Measurements from ENCODE around the gene WDR5.
A peak's percentile ranks its signal among the peaks of the same experiment; 100 is the strongest.

WDR5 gene

DNA sequence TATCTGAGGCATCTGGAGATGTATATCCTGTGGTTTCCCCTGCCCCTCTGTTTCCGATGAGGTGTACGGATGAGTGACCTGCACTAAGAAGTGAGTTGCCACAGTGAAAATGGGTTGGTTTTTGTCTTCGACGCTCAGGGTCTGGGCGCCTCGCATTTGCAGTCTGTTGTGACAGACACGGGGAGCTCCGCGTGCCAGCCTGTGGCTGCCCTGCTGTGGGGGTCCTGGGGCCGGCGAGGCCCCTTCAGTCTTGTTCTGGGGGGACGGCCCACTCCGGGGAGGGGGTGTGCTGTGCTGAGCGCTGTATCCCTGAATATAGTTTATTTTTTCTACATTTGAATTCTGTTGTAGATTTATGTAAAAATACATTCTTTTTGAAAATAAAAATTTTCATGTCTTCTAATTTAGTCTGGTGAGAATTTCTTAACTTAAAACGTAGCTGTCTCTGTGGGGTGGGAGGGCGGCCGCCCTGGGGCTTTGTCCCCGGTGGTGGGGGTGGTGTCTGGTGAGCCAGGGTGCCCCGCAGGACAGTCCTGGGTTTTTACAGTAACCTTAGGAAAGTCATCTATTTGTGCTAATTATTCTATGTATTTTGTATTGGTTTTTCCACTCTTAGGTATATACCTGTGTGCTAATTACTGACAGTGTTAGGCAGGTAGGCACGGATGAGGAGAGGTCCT is 23.8 kb downstream of the WDR5 start:
- DNase-seq, result no peak

- DNase-seq, result no peak
Measured at GRCh38 chr9:134161647-134162046, 25.8 kb downstream of the WDR5 start.

DNA sequence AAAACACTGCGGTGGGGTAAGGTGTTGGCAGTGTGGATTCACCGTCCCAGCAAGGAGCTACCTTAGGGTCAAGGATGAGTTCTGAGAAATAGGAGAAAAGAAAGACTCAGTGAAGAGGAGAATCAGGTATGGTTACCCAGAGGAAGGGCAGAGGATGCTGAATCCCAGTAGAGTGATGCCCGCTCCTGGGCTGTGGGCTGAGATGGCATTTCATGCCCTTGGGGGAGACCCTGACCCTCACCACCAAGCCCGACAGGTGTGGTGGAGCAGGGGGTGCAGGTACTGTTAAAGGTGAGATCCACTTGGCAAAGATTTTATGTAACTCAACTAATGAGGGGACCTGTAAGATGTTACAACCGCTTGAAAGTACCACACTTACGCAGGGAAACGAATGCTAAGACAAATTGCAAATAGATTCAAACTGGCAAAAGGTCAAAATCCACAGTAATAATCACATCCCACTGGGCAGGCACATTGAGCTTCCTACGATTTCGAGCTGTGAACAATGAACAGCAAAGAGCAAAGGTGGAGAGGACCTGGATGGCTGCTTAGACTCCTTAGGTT is 26.4 kb downstream of the WDR5 start:
- DNase-seq, result no peak

GRCh38 chr9:134162926-134163370 is 27.1 kb downstream of the WDR5 start:
- no peak for DNase-seq

DNA sequence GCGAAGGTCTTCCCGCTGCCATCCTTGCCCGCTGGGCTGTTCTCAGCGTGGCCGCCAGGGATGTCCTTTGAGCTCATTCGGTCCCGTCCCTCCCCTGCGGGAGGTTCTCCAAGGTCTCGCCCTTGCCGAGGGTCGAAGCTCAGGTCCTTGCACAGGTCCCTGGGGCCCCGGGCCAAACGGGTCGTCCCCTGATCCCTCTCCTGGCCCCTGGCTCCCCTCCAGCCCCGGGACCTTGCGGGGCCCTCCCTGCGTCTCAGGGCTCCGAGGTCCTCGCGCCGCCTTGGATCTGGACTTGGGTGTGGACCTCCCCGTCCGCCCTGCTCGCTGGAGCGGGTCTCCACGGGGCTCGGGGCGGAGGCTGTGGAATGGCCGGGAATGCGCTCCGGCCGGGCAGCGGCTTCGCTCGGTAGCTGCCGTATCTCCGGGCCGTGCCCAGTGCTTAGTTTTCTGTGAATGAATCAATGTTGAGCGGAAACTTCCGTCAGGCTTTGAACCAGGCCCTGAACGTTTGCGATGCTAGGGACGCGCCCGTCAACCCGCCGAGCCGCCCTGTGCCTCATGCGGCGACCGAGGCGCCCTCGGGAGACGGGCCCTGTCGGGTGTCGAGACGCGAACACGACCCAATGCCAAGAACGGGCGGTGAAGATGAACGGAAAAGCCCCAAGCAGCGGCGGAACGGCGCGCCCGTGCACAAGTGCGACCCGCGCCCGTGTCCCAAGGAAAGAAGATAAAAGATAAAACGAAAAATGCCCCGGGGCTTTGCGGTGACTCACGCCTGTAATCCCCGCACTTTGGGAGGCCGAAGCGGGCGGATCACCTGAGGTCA is 27.7 kb downstream of the WDR5 start:
- DNase-seq, result peak; percentile 55

DNA sequence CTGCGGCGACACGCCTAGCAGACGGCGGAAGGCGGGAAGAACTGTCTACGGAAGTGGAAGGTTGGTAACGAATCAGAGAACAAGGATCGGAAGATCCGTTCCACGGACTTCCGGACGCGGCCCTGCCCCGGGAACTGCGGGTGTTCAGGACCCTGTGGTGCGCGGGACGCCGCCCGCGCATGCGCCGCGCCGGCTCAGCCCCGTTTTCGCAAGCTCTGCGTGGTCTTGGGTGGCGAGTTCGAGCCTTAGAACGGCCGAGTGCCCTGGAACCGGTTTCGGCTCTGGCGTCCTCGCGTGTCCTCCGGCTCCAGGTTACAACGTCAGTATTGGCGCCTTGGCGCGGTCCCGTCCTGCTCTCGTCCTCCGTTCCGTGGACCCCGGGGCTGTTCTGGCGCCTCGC is 29.0 kb downstream of the WDR5 start:
- no peak for DNase-seq

DNA sequence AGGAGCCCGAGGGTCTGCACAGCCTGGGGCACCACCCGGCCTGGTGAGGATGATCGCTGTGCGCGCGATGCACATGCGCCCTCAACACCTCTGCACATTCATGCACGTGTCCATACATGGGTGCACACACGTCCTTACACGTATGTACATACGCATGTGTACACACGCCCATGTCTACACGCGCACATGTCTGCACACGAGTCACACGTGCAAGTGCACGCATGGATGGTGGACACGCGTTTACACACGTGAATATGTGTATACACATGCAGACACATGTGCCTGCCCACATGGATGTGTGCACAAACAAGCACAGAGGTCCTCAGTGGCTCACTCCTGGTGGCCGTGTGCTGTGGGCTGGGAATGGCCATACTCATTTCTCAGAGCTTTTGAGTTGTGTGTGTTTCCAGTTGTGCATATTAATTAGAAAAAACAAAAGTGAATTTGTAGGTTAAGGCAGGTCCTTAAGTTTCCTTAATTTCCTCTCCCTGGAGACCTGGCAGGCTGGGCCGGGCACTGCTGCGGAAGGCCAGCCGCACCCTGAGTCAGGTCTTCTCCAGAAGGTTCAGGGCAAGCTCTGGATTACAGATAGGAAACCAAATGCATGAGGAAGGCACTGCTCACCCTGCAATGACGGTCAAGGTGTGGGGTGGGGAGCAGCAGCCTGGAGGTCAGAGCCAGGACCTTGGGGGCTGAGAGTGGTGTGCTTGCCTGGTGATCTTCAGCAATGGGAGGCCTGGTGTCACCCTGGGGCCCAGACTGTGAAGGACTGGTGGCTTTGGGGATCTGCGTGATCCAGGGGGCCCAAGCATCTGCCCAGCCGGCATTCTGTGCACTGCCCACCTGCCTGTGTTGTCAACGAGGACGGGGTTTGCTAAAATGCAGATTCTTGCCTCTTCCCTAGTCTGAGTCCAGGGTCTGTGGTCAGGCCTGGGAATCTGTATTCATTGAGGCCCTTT is 29.8 kb downstream of the WDR5 start:
- no peak for DNase-seq

DNA sequence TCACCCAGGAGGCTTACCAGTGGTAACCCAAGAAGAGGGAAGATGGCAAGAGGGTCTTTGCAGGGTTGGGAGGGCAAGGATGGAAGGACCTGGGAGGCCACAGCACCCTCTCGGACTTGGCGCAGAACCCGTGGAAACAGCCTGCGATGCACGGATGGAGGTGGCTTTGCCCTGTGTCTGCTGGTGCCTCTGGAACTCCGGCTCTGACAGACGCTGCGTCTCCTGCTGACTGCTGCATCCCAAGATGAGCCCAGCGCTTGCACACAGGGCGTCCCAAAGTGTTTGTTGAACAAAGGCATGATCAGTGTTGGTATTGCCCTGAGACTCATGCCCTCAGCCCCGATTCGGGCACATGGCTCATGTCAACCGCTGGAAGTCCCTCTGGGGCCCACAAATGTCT is 30.5 kb downstream of the WDR5 start:
- DNase-seq, result no peak

- DNase-seq, result no peak
Measured at GRCh38 chr9:134167530-134167931, 31.6 kb downstream of the WDR5 start.

DNA sequence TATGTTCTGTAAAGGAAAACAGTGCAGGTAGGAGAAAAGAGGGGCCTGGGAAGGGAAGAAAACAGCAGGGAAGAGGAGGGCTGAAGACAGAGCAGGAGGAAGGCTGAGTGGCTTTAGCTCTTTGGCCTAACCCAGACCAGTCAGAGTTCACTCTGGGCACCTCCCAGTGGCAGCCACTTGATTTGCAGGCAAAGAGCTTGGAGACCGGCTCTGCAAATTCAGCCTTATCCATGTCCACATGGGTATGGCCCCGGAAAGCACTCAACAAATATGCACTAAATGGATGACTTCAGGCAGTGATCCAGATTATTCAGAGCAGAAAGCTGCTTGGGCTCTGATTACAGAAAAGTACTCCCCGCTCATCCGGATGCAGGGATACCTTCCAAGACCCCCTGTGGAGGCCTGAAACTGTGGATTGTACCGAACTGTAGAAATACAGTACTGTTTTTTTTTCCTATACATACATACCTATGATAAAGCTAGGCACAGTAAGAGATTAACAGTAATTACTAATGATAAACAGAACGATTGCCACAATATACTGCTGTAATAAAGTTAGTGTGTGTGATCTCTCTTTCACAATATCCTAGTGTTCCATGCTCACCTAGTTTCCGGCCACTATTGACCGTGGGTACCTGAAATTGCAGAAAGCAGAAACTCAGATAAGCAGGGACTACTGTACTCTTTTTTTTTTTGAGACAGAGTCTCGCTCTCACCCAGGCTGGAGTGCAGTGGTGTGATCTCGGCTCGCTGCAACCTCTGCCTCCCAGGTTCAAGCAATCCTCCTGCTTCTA is 33.1 kb downstream of the WDR5 start:
- DNase-seq, result no peak

GRCh38 chr9:134169724-134170401 is 34.0 kb downstream of the WDR5 start:
- DNase-seq, result no peak

GRCh38 chr9:134170532-134171315 is 34.8 kb downstream of the WDR5 start:
- no peak for DNase-seq

DNA sequence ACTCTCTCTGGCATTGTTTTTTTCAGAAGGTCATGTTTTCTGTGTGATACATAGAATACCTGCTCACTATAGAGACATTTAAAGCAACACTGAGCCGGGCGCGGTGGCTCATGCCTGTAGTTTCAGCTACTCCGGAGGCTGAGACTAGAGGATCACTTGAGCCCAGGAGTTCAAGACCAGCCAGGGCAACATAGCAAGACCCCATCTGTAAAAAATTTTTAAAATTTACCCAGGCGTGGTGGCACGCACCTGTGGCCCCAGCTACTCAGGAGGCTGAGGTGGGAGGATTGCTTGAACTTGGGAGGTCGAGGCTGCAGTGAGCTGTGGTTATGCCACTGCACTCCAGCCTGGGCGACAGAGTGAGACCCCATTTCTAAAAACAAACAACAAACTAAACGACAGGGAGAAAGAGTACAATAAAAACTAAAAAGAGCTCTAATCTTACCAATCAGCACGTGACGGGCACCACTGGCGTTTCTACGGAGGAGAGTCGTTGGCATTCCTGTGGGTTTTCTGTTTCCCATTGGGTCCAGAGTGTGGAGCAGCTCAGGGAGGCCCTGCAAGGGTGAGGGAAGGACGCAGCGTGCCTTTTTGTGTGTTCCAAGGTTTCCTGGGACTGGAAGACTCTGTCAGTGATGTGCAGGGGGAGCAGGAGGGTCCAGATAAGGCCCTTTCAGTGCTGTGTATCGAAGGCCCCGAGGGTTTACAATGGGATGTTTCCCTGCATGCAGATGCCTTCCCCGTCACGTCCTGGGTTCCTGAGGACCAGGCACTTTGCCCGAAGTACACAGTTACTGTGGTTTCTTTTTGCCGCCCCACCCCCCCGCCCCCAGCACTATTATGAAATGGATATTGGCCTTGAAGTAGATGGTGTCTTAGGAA is 35.7 kb downstream of the WDR5 start:
- DNase-seq, result no peak

- peak; percentile 14 for DNase-seq
Measured at GRCh38 chr9:134172198-134173126, 36.6 kb downstream of the WDR5 start.

DNA sequence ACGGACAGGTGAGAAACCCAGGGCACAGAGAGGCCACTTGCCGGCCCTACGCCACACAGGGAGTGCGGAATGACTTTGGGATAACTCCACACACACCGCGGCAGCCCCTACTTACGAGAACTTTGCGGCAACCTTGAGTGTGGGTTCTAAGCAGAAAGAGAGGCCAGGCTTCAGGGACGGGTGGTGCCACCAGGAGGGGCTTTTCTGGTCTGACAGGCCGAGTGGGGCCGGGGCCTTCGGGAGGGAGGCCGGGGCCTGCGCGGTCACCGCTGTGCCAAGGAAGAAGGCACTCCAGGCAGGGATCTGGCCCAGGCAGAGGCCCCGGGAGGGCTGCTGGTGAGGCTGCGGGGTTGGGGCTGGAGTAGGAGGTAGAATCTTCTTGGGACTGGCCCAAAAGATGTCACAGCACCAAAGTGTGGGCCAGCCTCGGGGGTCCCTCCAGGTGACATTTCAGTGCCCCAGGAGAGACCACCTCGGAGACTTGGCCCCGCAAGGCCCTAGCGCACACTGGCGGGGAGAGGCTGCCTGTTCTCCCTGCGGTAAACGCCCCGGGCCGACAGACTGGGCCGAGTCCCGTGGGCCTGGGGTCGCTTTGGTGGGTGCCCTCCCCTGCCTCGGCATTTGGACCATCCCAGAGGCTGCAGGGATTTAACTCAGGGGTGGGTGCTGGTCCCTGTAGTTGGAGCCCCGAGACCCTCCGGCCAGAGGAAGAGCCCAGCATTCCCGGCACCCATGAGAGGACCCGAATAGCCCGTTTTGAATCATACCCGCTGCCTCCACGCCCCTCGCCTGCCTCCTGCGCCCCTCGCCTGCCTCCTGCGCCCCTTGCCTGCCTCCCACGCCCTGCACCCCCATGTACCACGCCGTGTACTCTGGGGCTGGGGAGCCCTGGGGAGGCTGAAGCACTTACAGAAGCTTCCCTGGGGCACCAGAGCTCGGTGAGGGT is 37.5 kb downstream of the WDR5 start:
- DNase-seq, result no peak

DNA sequence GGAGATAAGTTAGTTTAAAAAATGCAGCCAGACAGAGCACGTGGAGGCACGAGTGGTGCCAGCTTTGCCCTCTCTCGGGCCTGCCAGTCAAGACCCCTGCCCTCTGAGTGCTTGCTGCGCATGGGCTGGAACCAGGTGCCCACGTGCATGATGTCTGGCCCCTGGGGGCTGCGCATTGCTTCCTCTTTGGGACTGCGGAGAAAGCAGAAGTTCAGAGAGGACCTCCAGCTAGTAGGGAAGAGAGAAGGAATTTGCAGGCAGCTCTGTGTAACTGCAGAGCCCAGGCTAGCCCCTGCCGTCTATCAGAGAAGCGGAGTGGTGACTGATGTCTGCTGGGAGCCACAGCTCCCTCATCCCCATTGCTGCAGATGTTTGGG is 38.2 kb downstream of the WDR5 start:
- peak; percentile 76 for DNase-seq

Data from inflammatory macrophage treated with lipopolysaccharide for 4 hours (primary cell).